IPS-20b (cell line): Measurements from ENCODE around the gene CASTOR1.

ENCODE experiments used
- H3K27ac ChIP-seq: one replicate; pipeline ENCODE4 v1.5.1; 2013; ENCODE audit warnings: low read length
- H3K27me3 ChIP-seq: 2 replicates; pipeline ENCODE4 v1.6.1; 2013; ENCODE audit warnings: mild to moderate bottlenecking, low read length, inconsistent platforms; ENCODE audit not compliant: insufficient read depth
- H3K36me3 ChIP-seq: 2 replicates; pipeline ENCODE4 v1.6.1; 2013; ENCODE audit warnings: low read depth, mild to moderate bottlenecking, inconsistent platforms, low read length, moderate library complexity; ENCODE audit not compliant: insufficient read depth
- H3K4me1 ChIP-seq: 2 replicates; pipeline ENCODE4 v1.6.1; 2013; ENCODE audit warnings: mild to moderate bottlenecking, control low read depth, inconsistent platforms, low read length, moderate library complexity; ENCODE audit not compliant: insufficient read depth
- H3K4me3 ChIP-seq: 2 replicates; pipeline ENCODE4 v1.5.1; 2013; ENCODE audit warnings: mild to moderate bottlenecking, low read length, inconsistent platforms
- H3K9ac ChIP-seq: 2 replicates; pipeline ENCODE4 v1.6.1; 2013; ENCODE audit warnings: low read depth, mild to moderate bottlenecking, inconsistent platforms, low read length, moderate library complexity
- H3K9me3 ChIP-seq: 2 replicates; pipeline ENCODE4 v1.6.1; 2013; ENCODE audit warnings: mild to moderate bottlenecking, low read depth, low read length, inconsistent platforms; ENCODE audit not compliant: insufficient read depth

CASTOR1 gene

GRCh38 chr22:30244641-30245040, 44.7 kb downstream of the CASTOR1 start:
- Histone ChIP-seq H3K9me3 (no peaks in the 10 kb centered on the region), H3K9ac (no peak overlapping the region), H3K36me3 (peaks cover 10% of the 10 kb centered on the region; the same call in 1 of the 2 replicates), H3K27ac (no peak overlapping the region), H3K27me3 (peaks cover 13% of the 10 kb centered on the region; the same call in 1 of the 2 replicates), H3K4me1 (peaks cover 8% of the 10 kb centered on the region), H3K4me3 (no peak overlapping the region)

- Histone ChIP-seq H3K27me3 (peaks cover 13% of the 10 kb centered on the region; the same call in 1 of the 2 replicates), H3K27ac (no peak overlapping the region)
Observed at GRCh38 chr22:30244066-30244465, 45.2 kb downstream of the CASTOR1 start.

GRCh38 chr22:30243661-30244060, 45.6 kb downstream of the CASTOR1 start:
- no peak overlapping the region for H3K9ac ChIP-seq
- no peaks in the 10 kb centered on the region for H3K9me3 ChIP-seq
- no peak overlapping the region for H3K27ac ChIP-seq
- peaks cover 8% of the 10 kb centered on the region for H3K4me1 ChIP-seq
- H3K27me3 ChIP-seq = peaks cover 13% of the 10 kb centered on the region; the same call in 1 of the 2 replicates
- peaks cover 10% of the 10 kb centered on the region; the same call in 1 of the 2 replicates for H3K36me3 ChIP-seq
- no peak overlapping the region for H3K4me3 ChIP-seq

More at GRCh38 chr22:30244066-30244465, 45.2 kb downstream of the CASTOR1 start:
- Histone ChIP-seq H3K9me3 (no peaks in the 10 kb centered on the region), H3K9ac (no peak overlapping the region), H3K4me3 (no peak overlapping the region), H3K4me1 (peaks cover 8% of the 10 kb centered on the region), H3K36me3 (peaks cover 10% of the 10 kb centered on the region; the same call in 1 of the 2 replicates)

GRCh38 chr22:30241576-30242371, 47.5 kb downstream of the CASTOR1 start:
- no peak overlapping the region for H3K4me3 ChIP-seq
- no peak overlapping the region for H3K9ac ChIP-seq
- H3K27me3 ChIP-seq = peaks cover 3% of the 10 kb centered on the region; the same call in 1 of the 2 replicates
- peaks cover 10% of the 10 kb centered on the region; the same call in 1 of the 2 replicates for H3K36me3 ChIP-seq
- H3K9me3 ChIP-seq = no peaks in the 10 kb centered on the region
- peaks cover 12% of the 10 kb centered on the region for H3K4me1 ChIP-seq
- no peak overlapping the region for H3K27ac ChIP-seq

- no peak overlapping the region for H3K27ac ChIP-seq
Observed at GRCh38 chr22:30240541-30241417, 48.5 kb downstream of the CASTOR1 start.

GRCh38 chr22:30239488-30240405, 49.6 kb downstream of the CASTOR1 start:
- H3K9ac ChIP-seq = no peak overlapping the region
- H3K27ac ChIP-seq = no peak overlapping the region
- H3K27me3 ChIP-seq = no peaks in the 10 kb centered on the region
- peaks cover 10% of the 10 kb centered on the region; the same call in 1 of the 2 replicates for H3K36me3 ChIP-seq
- no peak overlapping the region for H3K4me3 ChIP-seq
- H3K4me1 ChIP-seq = peaks cover 27% of the 10 kb centered on the region
- H3K9me3 ChIP-seq = no peaks in the 10 kb centered on the region

More at GRCh38 chr22:30240541-30241417, 48.5 kb downstream of the CASTOR1 start:
- Histone ChIP-seq H3K9ac (no peak overlapping the region), H3K36me3 (peaks cover 10% of the 10 kb centered on the region; the same call in 1 of the 2 replicates), H3K4me1 (peaks cover 20% of the 10 kb centered on the region), H3K9me3 (no peaks in the 10 kb centered on the region), H3K27me3 (no peaks in the 10 kb centered on the region; the same call in 1 of the 2 replicates), H3K4me3 (no peak overlapping the region)

- Histone ChIP-seq H3K27ac (no peak overlapping the region), H3K36me3 (peaks cover 10% of the 10 kb centered on the region; the same call in 1 of the 2 replicates), H3K4me1 (peaks cover 26% of the 10 kb centered on the region), H3K27me3 (no peaks in the 10 kb centered on the region), H3K4me3 (no peak overlapping the region), H3K9me3 (no peaks in the 10 kb centered on the region), H3K9ac (no peak overlapping the region)
Observed at GRCh38 chr22:30238661-30239487, 50.4 kb downstream of the CASTOR1 start.

GRCh38 chr22:30238136-30238535, 51.2 kb downstream of the CASTOR1 start:
- Histone ChIP-seq H3K4me1 (peaks cover 27% of the 10 kb centered on the region), H3K9me3 (no peaks in the 10 kb centered on the region)

GRCh38 chr22:30236875-30237274, 52.4 kb downstream of the CASTOR1 start:
- Histone ChIP-seq H3K9ac (no peak overlapping the region), H3K27ac (no peak overlapping the region), H3K36me3 (no peaks in the 10 kb centered on the region), H3K4me3 (no peak overlapping the region), H3K27me3 (no peaks in the 10 kb centered on the region), H3K9me3 (no peaks in the 10 kb centered on the region), H3K4me1 (peaks cover 29% of the 10 kb centered on the region)

More at GRCh38 chr22:30238136-30238535, 51.2 kb downstream of the CASTOR1 start:
- Histone ChIP-seq H3K9ac (no peak overlapping the region), H3K27ac (no peak overlapping the region), H3K27me3 (no peaks in the 10 kb centered on the region), H3K4me3 (no peak overlapping the region), H3K36me3 (peaks cover 4% of the 10 kb centered on the region; the same call in 1 of the 2 replicates)

- Histone ChIP-seq H3K9me3 (no peaks in the 10 kb centered on the region), H3K36me3 (no peaks in the 10 kb centered on the region), H3K27me3 (no peaks in the 10 kb centered on the region), H3K4me3 (no peak overlapping the region), H3K9ac (no peak overlapping the region), H3K4me1 (peaks cover 29% of the 10 kb centered on the region), H3K27ac (no peak overlapping the region)
Observed at GRCh38 chr22:30235687-30236170, 53.6 kb downstream of the CASTOR1 start.
